Pancreas (tissue), 10 donors: Measurements from ENCODE around the gene NUDT3. TPM values are rescaled to one million over a fixed set of nuclear protein-coding genes. Genes with fewer than 3 reads are reported as not detected.

Experiments used
- ATAC-seq, 4 donors: fragments of 200-7000 bp; cut with Tn5 transposase; one replicate each; pipeline versions ENCODE4 v1.8.0 to v1.9.1; 2020; ENCODE audit warnings: mild to moderate bottlenecking in 4 of 4, moderate library complexity in 4 of 4
- DNase-seq, 6 donors: peaks; one replicate each; pipeline ENCODE4 v3.0.0-alpha.2; 2020
- FAIRE-seq: peaks from 2 replicates; lab custom pipeline; 2012; peaks lifted over from hg19 to GRCh38; lab: Jason Lieb, UNC
- H3K27ac ChIP-seq, 4 donors: fragments of 200-600 bp; sonication (generic); 1 replicate in 3 of 4; 2 replicates in 1 of 4; pipeline versions ENCODE4 v1.5.0 to v1.8.0; 2020
- H3K27me3 ChIP-seq, 4 donors: fragments of 200-600 bp; one replicate each; pipeline ENCODE4 v1.8.0; 2021
- H3K36me3 ChIP-seq, 3 donors: fragments of 200-600 bp; sonication (generic) in 1 of 3; one replicate each; pipeline versions ENCODE4 v1.5.0 to v1.8.0; 2020 to 2021
- H3K4me1 ChIP-seq, 3 donors: fragments of 200-600 bp; one replicate each; pipeline ENCODE4 v1.8.0; 2021
- H3K4me3 ChIP-seq, 4 donors: fragments of 200-600 bp; sonication (generic) in 2 of 4; one replicate each; pipeline versions ENCODE4 v1.5.0 to v1.8.0; 2020 to 2021
- H3K9me3 ChIP-seq, 4 donors: fragments of 200-600 bp; one replicate each; pipeline ENCODE4 v1.8.0; 2021
- WGBS, 2 donors: extraction: QIAGEN DNeasy Blood & Tissue Kit; methylation state at CpG; one replicate each; pipeline ENCODE4 v1.1.7; 2013; 5-methylcytosine and 5-hydroxymethylcytosine counted together
- intact Hi-C, 3 donors: fragments of 100-400 bp; cut with DNase I; formaldehyde crosslinking; loops; one replicate each; pipeline versions ENCODE4 v1.11.1 to v1.14.2; 2022
- polyA plus RNA-seq, 2 donors: library from polyadenylated mRNA; stranded (reverse); fragments of 200-250 nt; gene quantifications; one replicate each; pipeline ENCODE4 v1.2.3, GENCODE V29; 2013
- total RNA-seq, 6 donors: library from RNA; stranded (reverse); fragmentation: NEBNext Ultra II Directional in 4 of 6; extraction: Animal tissue kit (Norgen Biotek cat#: 25700) in 4 of 6; gene quantifications; one replicate each; pipeline versions ENCODE4 v1.2.1 to v1.2.4, GENCODE V29; 2021 to 2023
- TF ChIP-seq, protein P1 (sequence below), 4 donors: fragments of 200-600 bp; sonication (generic) in 3 of 4; IDR thresholded peaks; one replicate each; pipeline versions ENCODE4 v1.5.0 to v1.8.0; 2021; ENCODE audit warnings: antibody characterized with exemption in 4 of 4
- donor health status: healthy with polysubstance abuse.
- donor health status: DM: no; HTN: no; CAD: no; lungs with moderate emphysema.
- donor health status: DM: no; HTN: no; CAD: no.
- donor health status: control.
- donor health status: control.
- donor health status: Bipolar disorder and iron deficiency.
- donor health status: DM: yes; HTN: yes; CAD: no.
- donor health status: DM: no; HTN: no; CAD: no.
- donor health status: DM: no; HTN: no; CAD: no.
- donor health status: DM: yes; HTN: yes; CAD: no.

The NUDT3 gene
- total and polyA plus RNA-seq, 8 donors = 7.1 to 20.7 (median 14.0) TPM

DNA sequence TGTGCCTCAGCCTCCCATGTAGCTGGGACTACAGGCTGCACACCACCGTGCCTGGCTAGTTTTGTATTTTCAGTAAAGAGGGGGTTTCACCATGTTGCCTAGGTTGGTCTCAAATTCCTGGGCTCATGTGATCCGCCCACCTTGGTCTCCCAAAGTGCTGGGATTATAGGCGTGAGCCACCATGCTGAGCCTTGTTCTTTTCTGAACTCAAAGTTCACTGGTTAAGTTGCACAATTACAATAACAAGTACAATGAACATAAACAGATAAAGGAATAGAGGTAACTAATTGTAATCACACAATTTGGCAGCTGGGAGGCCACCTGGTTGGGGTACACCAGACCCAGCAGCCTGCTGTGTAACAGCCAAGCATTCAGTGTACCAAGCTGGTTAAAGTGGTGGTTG, 6.7 kb downstream of the NUDT3 start:
- intact Hi-C loops = no loop called here
- no peaks in the 10 kb centered on the region for H3K36me3 ChIP-seq
- H3K9me3 ChIP-seq = no peaks in the 10 kb centered on the region
- WGBS, 2 donors = 93 to 98% methylated on average over 3 of the region's 3 CpGs
- H3K27ac ChIP-seq = no peak overlapping the region
- TF ChIP-seq, protein P1, sequence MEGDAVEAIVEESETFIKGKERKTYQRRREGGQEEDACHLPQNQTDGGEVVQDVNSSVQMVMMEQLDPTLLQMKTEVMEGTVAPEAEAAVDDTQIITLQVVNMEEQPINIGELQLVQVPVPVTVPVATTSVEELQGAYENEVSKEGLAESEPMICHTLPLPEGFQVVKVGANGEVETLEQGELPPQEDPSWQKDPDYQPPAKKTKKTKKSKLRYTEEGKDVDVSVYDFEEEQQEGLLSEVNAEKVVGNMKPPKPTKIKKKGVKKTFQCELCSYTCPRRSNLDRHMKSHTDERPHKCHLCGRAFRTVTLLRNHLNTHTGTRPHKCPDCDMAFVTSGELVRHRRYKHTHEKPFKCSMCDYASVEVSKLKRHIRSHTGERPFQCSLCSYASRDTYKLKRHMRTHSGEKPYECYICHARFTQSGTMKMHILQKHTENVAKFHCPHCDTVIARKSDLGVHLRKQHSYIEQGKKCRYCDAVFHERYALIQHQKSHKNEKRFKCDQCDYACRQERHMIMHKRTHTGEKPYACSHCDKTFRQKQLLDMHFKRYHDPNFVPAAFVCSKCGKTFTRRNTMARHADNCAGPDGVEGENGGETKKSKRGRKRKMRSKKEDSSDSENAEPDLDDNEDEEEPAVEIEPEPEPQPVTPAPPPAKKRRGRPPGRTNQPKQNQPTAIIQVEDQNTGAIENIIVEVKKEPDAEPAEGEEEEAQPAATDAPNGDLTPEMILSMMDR (IDR thresholded peaks at IDR 0.05) = no peak
- ATAC-seq = no peak
- peaks cover 0 to 20% (median 14%) of the 10 kb centered on the region in 3 donors for H3K4me1 ChIP-seq
- H3K4me3 ChIP-seq = no peak overlapping the region
- no peaks in the 10 kb centered on the region for H3K27me3 ChIP-seq
- DNase-seq = no peak
- FAIRE-seq = no peak

DNA sequence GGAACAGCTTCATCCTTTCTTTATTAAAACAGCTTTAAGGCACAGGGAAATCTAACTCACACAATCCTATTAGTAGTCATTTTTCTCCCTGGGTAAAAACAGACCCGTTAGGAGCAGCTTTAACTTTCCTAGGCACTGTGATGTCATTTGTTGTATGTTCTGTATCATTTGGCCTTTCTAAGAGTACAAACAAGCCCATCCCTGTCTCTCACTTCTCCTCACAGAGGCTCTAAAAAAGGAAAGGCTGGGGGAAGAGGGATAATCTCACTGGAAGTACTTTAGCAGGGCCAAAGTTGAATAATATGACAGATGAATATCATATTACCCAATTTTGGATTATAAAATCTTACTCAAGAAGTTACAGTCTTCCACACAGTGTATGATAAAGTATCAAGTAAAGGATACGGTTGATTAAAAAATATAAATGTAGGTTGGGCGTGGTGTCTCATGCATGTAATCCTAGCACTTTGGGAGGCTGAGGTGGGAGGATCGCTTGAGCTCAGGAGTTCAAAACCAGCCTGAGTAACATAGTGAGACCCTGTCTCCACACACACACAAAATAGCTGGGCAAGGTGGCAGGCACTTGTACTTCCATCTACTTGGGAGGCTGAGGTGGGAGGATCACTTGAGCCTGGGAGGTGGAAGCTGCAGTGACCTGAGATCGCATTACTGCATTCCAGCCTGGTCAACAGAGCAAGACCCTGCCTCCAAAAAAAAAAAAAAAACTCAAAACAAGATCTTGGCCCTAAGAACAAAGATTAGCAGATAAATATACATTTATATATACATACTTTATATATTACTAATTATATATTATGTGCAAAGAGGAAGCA, 7.9 kb downstream of the NUDT3 start:
- peaks cover 0 to 14% (median 8%) of the 10 kb centered on the region in 3 donors for H3K4me1 ChIP-seq
- no peak overlapping the region for H3K4me3 ChIP-seq
- intact Hi-C loops = no loop called here
- ATAC-seq (peak in 1 of 4 donors; percentile 21), DNase-seq (no peak), FAIRE-seq (no peak)
- TF ChIP-seq, protein P1 (IDR thresholded peaks at IDR 0.05) = no peak
- H3K27me3 ChIP-seq = no peaks in the 10 kb centered on the region
- H3K36me3 ChIP-seq = no peaks in the 10 kb centered on the region
- WGBS, 2 donors = 88 to 90% methylated on average over 5 of the region's 5 CpGs
- no peaks in the 10 kb centered on the region for H3K9me3 ChIP-seq
- H3K27ac ChIP-seq = peak overlapping the region in 1 of 4 donors; percentile 22

DNA sequence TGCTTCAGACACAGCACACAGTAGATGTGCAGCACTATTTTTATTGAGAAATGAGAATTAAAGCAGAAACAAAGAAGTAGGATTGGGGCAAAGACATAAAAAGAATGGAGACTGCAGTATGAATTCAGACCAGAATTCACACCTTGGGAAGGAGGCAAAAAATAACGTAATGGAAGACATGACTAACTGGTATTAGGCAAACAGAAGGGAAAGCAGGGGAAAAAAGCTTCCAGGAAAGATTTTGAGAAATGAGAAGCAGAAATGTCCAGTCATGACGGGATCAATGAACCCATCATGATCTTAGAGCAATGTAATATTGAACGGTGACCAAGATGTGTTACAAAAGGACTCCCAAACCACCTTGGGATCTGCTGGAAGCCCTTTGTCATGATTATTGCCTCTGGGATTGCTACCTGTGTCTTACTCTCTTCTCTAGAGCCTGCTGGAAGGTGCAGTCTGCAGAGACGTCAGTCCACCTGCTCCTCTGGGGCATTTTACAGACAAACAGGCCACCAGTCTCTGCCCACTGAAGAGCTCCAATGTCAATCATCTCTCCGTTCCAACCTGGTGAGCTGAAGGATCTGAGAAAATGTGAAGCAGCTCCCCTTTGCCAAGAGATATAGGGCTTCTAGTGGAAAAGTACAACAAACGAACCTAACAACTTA, 8.7 kb downstream of the NUDT3 start:
- WGBS, 2 donors = 67 to 80% methylated on average over 6 of the region's 6 CpGs
- FAIRE-seq (no peak), ATAC-seq (peak in 1 of 4 donors; percentile 48), DNase-seq (no peak)
- Histone ChIP-seq H3K4me1 (peaks cover 0 to 14% (median 8%) of the 10 kb centered on the region in 3 donors), H3K27ac (peak overlapping the region in 1 of 4 donors; percentile 55), H3K4me3 (no peak overlapping the region), H3K9me3 (no peaks in the 10 kb centered on the region), H3K36me3 (no peaks in the 10 kb centered on the region), H3K27me3 (no peaks in the 10 kb centered on the region)
- intact Hi-C loops = no loop called here
- TF ChIP-seq, protein P1 (IDR thresholded peaks at IDR 0.05) = no peak

DNA sequence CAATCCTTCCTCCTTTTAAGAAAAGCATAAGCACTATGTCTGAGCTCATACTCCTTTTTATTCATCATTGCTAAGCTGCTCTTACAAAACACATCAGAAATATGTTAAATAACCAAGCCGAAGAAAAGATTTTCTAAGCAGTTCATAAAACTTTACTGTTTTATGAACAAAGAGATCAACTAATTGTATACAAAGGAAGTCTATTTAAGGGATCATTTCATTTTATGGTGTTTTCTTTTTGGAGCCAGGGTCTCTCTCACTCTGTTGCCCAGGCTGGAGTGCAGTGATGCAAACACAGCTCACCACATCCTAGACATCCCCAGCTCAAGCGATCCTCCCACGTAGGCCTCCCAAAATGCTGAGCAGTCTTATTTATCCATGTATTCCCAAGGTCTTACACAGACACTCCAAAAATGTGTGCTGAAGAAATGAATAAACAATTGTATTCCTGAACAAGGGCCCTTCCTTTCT, 9.3 kb downstream of the NUDT3 start:
- Histone ChIP-seq H3K9me3 (no peaks in the 10 kb centered on the region), H3K36me3 (no peaks in the 10 kb centered on the region), H3K4me3 (no peak overlapping the region), H3K27me3 (no peaks in the 10 kb centered on the region), H3K4me1 (peaks cover 0 to 13% (median 8%) of the 10 kb centered on the region in 3 donors), H3K27ac (peak overlapping the region in 1 of 4 donors; percentile 55)
- intact Hi-C loops = no loop called here
- TF ChIP-seq, protein P1 (IDR thresholded peaks at IDR 0.05) = no peak
- DNase-seq (no peak), FAIRE-seq (no peak), ATAC-seq (peak in 2 of 4 donors; percentile 62 to 68)
- 80 to 83% methylated on average over 3 of the region's 3 CpGs for WGBS, 2 donors
